ENCODE results near the gene UBE2H.
"Not testable (repeated sequence)": the region's sequence is repeated elsewhere in the genome, so short reads cannot be mapped to it uniquely, and the experiment has no call there.

DNA sequence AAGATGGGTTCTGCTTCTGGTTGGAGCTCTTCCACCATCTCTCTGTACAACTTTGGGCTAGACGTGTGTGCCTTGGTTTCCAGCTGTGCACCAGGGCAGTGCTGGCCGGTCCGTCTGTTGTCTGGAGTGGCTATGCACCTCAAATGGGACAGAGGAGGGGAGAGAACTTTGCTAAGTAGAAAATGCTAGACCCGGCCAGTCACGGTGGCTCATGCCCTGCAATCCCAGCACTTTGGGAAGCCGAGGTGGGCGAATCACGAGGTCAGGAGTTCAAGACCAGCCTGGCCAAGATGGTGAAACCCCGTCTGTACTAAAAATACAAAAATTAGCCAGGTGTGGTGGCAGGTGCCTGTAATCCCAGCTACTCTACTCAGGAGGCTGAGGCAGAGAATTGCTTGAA, 158.3 kb downstream of the UBE2H start:
- TF ChIP-seq POLR2AphosphoS5, EP300 (IDR thresholded peaks at IDR 0.05): not testable (repeated sequence)
- TF ChIP-seq, protein P1, sequence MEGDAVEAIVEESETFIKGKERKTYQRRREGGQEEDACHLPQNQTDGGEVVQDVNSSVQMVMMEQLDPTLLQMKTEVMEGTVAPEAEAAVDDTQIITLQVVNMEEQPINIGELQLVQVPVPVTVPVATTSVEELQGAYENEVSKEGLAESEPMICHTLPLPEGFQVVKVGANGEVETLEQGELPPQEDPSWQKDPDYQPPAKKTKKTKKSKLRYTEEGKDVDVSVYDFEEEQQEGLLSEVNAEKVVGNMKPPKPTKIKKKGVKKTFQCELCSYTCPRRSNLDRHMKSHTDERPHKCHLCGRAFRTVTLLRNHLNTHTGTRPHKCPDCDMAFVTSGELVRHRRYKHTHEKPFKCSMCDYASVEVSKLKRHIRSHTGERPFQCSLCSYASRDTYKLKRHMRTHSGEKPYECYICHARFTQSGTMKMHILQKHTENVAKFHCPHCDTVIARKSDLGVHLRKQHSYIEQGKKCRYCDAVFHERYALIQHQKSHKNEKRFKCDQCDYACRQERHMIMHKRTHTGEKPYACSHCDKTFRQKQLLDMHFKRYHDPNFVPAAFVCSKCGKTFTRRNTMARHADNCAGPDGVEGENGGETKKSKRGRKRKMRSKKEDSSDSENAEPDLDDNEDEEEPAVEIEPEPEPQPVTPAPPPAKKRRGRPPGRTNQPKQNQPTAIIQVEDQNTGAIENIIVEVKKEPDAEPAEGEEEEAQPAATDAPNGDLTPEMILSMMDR (IDR thresholded peaks at IDR 0.05) = not testable (repeated sequence)

Measured in upper lobe of left lung (tissue), 4 donors.